GM18951 (cell line): ENCODE data around the gene RAPGEF1.

ENCODE experiments used
- POLR2A ChIP-seq: IDR thresholded peaks from 4 replicates; pipeline ENCODE4 v1.6.1; 2011; ENCODE audit warnings: mild to moderate bottlenecking; ENCODE audit not compliant: insufficient read length, insufficient read depth; ENCODE audit errors: extremely low read depth
- in situ Hi-C: fragments of 300-500 bp; cut with MboI; formaldehyde crosslinking; loops from one replicate; pipeline ENCODE4 v1.12.0; 2022; ENCODE audit warnings: low sequenced_read_pairs, mixed read lengths, inconsistent platforms; ENCODE audit not compliant: unreplicated experiment

Gene RAPGEF1

DNA sequence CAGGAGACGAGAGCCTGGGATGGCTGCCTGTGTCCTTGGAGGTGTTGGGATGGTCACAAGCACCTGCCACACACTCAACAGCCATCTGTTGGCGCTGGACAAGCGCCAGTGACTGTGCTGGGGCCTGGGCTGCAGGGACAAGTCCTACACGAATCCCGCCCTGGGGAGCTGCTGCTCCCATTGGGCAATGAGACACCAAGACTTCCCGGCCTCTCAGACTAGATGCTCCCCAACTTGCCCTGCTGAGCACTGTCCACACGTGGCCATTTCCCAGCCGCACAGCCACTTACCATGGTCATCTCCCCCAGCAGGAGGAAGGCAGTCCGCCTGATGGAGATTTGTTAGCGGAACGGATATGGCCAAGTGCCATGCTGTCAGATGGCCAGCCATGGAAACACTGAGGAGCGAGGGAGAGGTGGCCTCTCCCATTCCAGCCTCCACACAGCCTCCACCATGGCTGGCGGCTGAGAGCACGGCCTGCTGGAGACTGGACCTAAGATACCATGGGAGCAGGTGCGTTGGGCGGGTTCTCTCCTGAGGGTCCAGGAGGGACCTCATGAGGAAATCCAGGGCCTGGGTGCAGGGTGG is 150.7 kb downstream of the RAPGEF1 start:
- in situ Hi-C loops, result no loop called here
- TF ChIP-seq POLR2A, result no peak

GRCh38 chr9:131588396-131588795 is 151.5 kb downstream of the RAPGEF1 start:
- in situ Hi-C loops, result no loop called here
- no peak for TF ChIP-seq POLR2A

- in situ Hi-C loops, result no loop called here
Observed at GRCh38 chr9:131587906-131588305, 152.0 kb downstream of the RAPGEF1 start.

GRCh38 chr9:131587331-131587730 is 152.5 kb downstream of the RAPGEF1 start:
- TF ChIP-seq POLR2A, result no peak
- in situ Hi-C loops, result no loop called here

More at GRCh38 chr9:131587906-131588305, 152.0 kb downstream of the RAPGEF1 start:
- no peak for TF ChIP-seq POLR2A

- in situ Hi-C loops, result no loop called here
- TF ChIP-seq POLR2A, result no peak
Observed at GRCh38 chr9:131585375-131585774, 154.5 kb downstream of the RAPGEF1 start.

DNA sequence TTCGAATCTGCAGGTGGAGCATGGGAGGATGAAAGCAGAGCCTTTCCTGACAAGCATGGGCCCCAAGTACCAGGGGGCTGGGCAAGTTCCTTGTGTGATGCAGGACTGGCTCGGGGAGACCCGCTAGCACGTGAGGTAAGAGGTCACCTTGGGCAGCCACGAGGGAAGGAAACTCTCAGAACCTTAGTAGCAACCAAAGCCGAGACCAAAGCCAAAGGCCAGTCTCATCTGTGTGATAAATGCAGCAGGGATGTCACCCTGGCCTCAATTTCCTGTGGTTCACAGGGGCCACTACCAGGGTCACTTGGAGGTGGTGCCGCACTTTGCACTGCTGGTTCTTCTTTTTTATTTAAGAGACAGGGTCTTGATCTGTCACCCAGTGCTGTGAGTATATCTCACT is 155.0 kb downstream of the RAPGEF1 start:
- in situ Hi-C loops, result no loop called here

DNA sequence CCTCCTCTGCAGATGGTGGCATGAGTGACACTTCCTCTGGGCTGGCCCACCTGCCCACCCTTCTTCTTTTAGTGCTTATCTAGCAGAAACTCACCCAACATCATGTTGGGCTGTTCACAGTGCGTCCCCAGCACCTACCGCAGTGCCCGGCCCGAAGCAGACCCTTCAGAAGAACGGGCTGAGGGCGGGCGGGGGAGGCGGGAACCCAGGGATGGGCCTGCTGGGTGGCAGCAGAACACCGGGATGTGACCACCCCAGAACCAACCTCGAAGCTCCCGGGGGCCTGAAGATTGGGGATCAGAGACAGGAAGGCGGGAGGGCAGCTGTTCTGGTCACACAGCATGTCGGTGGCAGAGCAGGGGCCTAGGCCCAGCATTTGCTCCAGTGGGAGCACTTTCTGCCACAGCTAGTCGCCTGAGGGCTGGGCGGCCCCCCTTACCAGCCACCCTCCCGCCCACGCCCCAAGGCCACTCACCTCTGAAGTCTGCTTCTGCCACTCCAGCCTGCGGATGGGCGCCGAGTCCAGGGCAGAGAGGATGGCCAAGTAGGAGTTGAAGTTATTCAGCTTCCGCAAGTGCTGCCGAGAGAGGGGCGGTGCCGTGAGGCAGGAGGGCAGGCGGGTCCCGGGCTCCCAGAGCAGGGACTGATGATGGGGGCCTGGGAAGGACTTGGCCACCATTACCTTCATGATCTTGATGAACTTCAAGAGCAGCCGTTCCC is 155.9 kb downstream of the RAPGEF1 start:
- in situ Hi-C loops, result no loop called here
- no peak for TF ChIP-seq POLR2A

More for the DNA sequence above, 155.0 kb downstream of the RAPGEF1 start:
- TF ChIP-seq POLR2A, result no peak

GRCh38 chr9:131583337-131583645 is 156.6 kb downstream of the RAPGEF1 start:
- no peak for TF ChIP-seq POLR2A
- in situ Hi-C loops, result no loop called here

GRCh38 chr9:131582466-131583336 is 157.2 kb downstream of the RAPGEF1 start:
- TF ChIP-seq POLR2A, result no peak
- in situ Hi-C loops, result no loop called here

DNA sequence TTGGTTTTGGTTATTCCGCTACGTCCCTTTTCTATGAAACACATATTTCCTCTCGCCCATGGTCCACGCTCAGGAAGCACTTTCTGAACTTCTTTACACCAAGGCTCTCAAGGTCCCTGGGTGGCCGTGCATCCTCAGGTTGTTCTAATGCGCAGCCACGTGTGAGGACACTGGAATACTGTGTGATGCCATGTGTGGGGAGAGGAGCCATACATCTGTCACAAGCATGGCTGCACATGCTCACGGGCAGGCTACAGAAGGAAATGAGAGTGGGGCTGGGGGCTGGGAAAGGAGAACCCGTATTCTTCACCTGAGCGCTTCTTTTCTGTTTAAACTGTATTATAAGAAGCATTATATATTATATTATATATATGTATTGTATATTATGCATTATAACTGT is 157.8 kb downstream of the RAPGEF1 start:
- in situ Hi-C loops, result no loop called here
- TF ChIP-seq POLR2A, result no peak

GRCh38 chr9:131580358-131580757 is 159.5 kb downstream of the RAPGEF1 start:
- in situ Hi-C loops, result no loop called here
- TF ChIP-seq POLR2A, result no peak

DNA sequence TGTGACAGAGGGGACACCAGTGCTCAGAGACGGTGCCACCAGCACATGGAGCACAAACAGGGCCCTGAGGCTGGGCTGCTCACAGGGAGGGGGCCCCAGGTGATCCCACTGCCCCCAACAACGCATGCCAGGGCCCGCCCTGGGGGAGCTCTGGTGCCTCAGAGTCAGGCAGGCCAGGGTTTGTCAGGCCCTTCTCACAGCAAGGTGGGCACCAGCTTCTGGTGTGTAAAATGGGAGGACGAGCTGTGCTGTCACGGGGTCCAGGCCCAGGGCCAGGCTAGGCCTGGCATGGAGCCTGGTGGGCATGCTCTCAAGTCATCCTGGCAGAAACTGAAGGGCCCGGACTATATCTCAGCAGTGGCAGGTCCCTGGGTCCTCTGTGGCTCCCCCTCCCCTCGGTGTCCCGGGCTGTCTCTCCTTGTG is 160.1 kb downstream of the RAPGEF1 start:
- no peak for TF ChIP-seq POLR2A
- in situ Hi-C loops, result no loop called here

DNA sequence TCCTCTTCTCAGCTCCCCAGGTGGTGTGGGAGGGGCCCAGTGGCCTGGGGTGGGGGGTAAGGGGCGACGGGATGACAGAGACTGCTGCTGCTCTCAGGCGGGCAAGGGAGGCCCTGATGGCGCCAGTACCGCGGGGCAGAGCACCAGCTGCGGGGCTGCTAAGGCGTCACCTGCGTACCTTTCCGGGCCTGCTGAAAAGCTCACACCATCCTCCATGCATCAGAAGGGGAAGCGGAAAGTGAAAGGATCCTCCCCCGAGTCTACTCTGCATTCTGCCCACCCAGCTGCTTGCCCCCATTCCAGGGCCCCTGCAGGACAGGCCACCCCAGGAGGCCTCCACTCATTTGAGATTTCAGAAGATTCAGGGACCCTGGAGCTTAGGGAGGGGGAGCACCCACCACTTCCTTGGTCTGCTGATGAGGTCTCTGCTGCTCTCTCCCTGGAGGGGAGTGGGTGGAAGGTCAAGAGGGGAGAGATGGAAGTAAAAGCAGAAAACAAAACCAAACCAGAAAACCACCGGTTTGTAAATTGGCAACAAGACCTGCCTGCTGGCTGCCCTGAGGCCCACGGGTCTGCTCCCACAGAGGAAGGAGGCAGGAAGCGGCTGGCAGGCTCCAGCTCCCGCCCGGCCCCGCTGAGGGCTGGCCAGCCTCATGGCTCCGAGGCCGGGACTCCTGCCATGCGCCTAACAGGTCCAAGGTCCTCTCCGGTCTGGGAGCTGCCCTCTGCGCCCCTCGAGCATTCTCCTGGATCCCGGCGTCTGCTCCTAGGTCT is 161.0 kb downstream of the RAPGEF1 start:
- in situ Hi-C loops, result no loop called here
- TF ChIP-seq POLR2A, result no peak
